Common myeloid progenitor, CD34-positive (primary cell): ENCODE data around the gene F8A1. TPM values are rescaled to one million over a fixed set of nuclear protein-coding genes. Genes with fewer than 3 reads are reported as not detected.
"Not testable (repeated sequence)": the region's sequence is repeated elsewhere in the genome, so short reads cannot be mapped to it uniquely, and the experiment has no call there.

Experiments used
- CTCF ChIA-PET: fragments of 350-600 bp; sonication (Branson Sonifier 250); formaldehyde crosslinking; loops from one replicate; lab custom pipeline; 2021; ENCODE audit warnings: antibody characterized with exemption; lab: Charles Lee
- POLR2A ChIA-PET: fragments of 350-600 bp; sonication (Branson Sonifier 250); formaldehyde crosslinking; loops from one replicate; lab custom pipeline; 2021; ENCODE audit warnings: antibody characterized with exemption; lab: Charles Lee
- DNase-seq, 3 donors: peaks; one replicate each; pipeline versions ENCODE4 v3.0.0 to v3.0.0-alpha.2; 2013
- H3K27ac ChIP-seq, 2 experiments: 1 replicate in 1 of 2; 2 replicates in 1 of 2; pipeline ENCODE4 v1.7.0; 2013; ENCODE audit warnings: inconsistent platforms in 2 of 2, low read length in 2 of 2, mild to moderate bottlenecking in 2 of 2, low read depth in 1 of 2, moderate library complexity in 1 of 2; ENCODE audit not compliant: severe bottlenecking in 2 of 2, insufficient read depth in 1 of 2, poor library complexity in 1 of 2
- H3K27me3 ChIP-seq, 5 experiments: replicated peaks in 2 of 5; 1 replicate in 3 of 5; 2 replicates in 2 of 5; pipeline versions ENCODE4 v1.6.1 to v1.7.0; 2013; ENCODE audit warnings: low read length in 4 of 5, mild to moderate bottlenecking in 2 of 5, moderate library complexity in 2 of 5, inconsistent platforms in 1 of 5; ENCODE audit not compliant: insufficient read depth in 5 of 5, control insufficient read depth in 4 of 5
- H3K36me3 ChIP-seq, 4 experiments: 1 replicate in 2 of 4; 2 replicates in 2 of 4; pipeline versions ENCODE4 v1.6.1 to v1.7.0; 2013; ENCODE audit warnings: low read length in 3 of 4, control low read depth in 1 of 4, mild to moderate bottlenecking in 1 of 4; ENCODE audit not compliant: control insufficient read depth in 4 of 4, insufficient read depth in 4 of 4
- H3K4me1 ChIP-seq, 4 experiments: 1 replicate in 3 of 4; 2 replicates in 1 of 4; pipeline versions ENCODE4 v1.6.1 to v1.7.1; 2013; ENCODE audit warnings: low read length in 3 of 4, mild to moderate bottlenecking in 3 of 4, control low read depth in 1 of 4, inconsistent platforms in 1 of 4, moderate library complexity in 1 of 4; ENCODE audit not compliant: control insufficient read depth in 4 of 4, insufficient read depth in 4 of 4; ENCODE audit errors: control extremely low read depth in 1 of 4
- H3K4me3 ChIP-seq, 7 experiments: 1 replicate in 4 of 7; 2 replicates in 3 of 7; pipeline versions ENCODE4 v1.5.1 to v1.7.0; 2013; ENCODE audit warnings: mild to moderate bottlenecking in 7 of 7, low read length in 6 of 7, moderate library complexity in 6 of 7, inconsistent platforms in 2 of 7, low read depth in 2 of 7, control low read depth in 1 of 7; ENCODE audit not compliant: insufficient read depth in 4 of 7, control insufficient read depth in 1 of 7; ENCODE audit errors: extremely low read depth in 1 of 7
- H3K9me3 ChIP-seq, 5 experiments: 1 replicate in 4 of 5; 2 replicates in 1 of 5; pipeline versions ENCODE4 v1.6.1 to v1.7.1; 2013; ENCODE audit warnings: low read length in 4 of 5, mild to moderate bottlenecking in 2 of 5, inconsistent platforms in 1 of 5, low read depth in 1 of 5, moderate library complexity in 1 of 5; ENCODE audit not compliant: control insufficient read depth in 4 of 5, insufficient read depth in 2 of 5; ENCODE audit errors: control extremely low read depth in 1 of 5
- WGBS: methylation state at CpG from one replicate; pipeline ENCODE4 v1.1.5; 2013; ENCODE audit not compliant: insufficient coverage; 5-methylcytosine and 5-hydroxymethylcytosine counted together
- polyA plus RNA-seq: library from polyadenylated mRNA; unstranded; fragments of 120-200 nt; gene quantifications from one replicate; pipeline ENCODE4 v1.2.1, GENCODE V29; 2013

Gene F8A1
- polyA plus RNA-seq, result 18.7 TPM

DNA sequence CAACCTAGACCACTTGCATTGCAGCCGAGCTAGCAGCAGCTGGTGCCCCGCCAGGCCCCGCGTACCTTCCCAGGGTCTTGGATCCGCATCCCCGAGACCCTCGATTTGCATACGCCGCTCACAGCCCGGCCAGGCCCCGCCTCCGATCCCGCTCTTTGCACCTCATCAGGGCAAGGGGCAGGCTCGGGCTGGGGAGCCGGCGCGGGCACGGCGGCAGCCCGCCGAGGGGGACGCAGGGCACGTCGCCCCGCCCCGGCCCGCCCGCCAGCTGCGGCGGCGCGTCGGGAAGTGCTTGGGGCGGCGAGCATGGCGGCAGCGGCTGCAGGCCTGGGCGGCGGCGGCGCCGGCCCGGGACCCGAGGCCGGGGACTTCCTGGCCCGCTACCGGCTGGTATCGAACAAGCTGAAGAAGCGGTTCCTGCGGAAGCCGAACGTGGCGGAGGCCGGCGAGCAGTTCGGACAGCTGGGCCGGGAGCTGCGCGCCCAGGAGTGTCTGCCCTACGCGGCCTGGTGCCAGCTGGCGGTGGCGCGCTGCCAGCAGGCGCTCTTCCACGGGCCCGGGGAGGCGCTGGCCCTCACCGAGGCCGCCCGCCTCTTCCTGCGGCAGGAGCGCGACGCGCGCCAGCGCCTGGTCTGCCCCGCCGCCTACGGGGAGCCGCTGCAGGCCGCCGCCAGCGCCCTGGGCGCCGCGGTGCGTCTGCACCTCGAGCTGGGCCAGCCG lies at the start of gene F8A1:
Gene F8A1, plus strand, starts transcription at position 287 of the 720 bp plus-strand sequence. Its CDS starts 20 bp downstream, at position 307.
- H3K4me1 ChIP-seq, H3K36me3 ChIP-seq, POLR2A ChIA-PET, H3K27ac ChIP-seq, H3K27me3 ChIP-seq, DNase-seq, H3K9me3 ChIP-seq, CTCF ChIA-PET: not testable (repeated sequence)
- peak within 1 kb of the TSS in 1 of 7 experiments; percentile 11 for H3K4me3 ChIP-seq
- WGBS, result no CpG with 5 or more reads among the region's 91 CpGs

DNA sequence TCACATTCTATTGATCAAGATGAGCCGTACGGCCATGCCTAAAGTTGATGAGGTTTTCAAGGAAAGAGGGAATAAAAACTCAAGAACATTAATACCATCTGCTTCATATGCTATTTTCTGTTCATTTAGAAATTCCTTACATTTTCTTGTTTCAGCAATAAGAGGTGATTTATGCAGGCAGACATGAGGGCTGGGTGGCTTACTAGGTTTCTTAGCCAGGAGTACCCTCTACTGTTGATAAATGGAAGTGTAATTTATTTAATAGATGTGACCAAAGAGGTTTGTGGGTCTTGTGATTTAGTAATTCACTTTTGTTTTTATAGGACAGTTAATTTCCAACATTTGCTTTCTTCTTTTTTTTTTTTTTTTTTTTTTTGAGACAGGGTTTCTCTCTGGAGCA lies 45.3 kb upstream of the F8A1 start:
- H3K36me3 ChIP-seq, result no peaks in the 10 kb centered on the region
- H3K4me1 ChIP-seq, result peaks cover 0 to 2% (median 0%) of the 10 kb centered on the region in 4 experiments
- WGBS, result no CpG with 5 or more reads among the region's 2 CpGs
- peak; percentile 55 to 80 (median 77) for DNase-seq
- no peaks in the 10 kb centered on the region for H3K27me3 ChIP-seq
- ChIA-PET POLR2A (no interaction called here), CTCF (interaction anchor here (0.8 to 1.2 kb wide), 3 partner anchors 33 to 92 kb away, joined by 3 read pairs; partner anchors contain the start of gene GAB3)
- H3K27ac ChIP-seq, result no peak overlapping the region
- H3K4me3 ChIP-seq, result no peak overlapping the region
- peaks cover 0 to 2% (median 0%) of the 10 kb centered on the region in 5 experiments for H3K9me3 ChIP-seq

- DNase-seq, result no peak
- Histone ChIP-seq H3K36me3 (no peaks in the 10 kb centered on the region), H3K27ac (no peak overlapping the region), H3K9me3 (peaks cover 0 to 3% (median 0%) of the 10 kb centered on the region in 5 experiments), H3K27me3 (no peaks in the 10 kb centered on the region), H3K4me1 (no peaks in the 10 kb centered on the region), H3K4me3 (no peak overlapping the region)
- POLR2A ChIA-PET, result no interaction called here
- WGBS, result no CpG with 5 or more reads among the region's 1 CpG
- CTCF ChIA-PET, result no interaction called here
Measured at GRCh38 chrX:154850957-154851611, 35.1 kb upstream of the F8A1 start.

GRCh38 chrX:154855256-154855655 lies 30.9 kb upstream of the F8A1 start:
- Histone ChIP-seq H3K9me3 (no peaks in the 10 kb centered on the region), H3K4me3 (no peak overlapping the region), H3K27ac (no peak overlapping the region), H3K4me1 (no peaks in the 10 kb centered on the region), H3K27me3 (no peaks in the 10 kb centered on the region), H3K36me3 (no peaks in the 10 kb centered on the region)
- CTCF ChIA-PET, result no interaction called here
- DNase-seq, result no peak
- POLR2A ChIA-PET, result no interaction called here

DNA sequence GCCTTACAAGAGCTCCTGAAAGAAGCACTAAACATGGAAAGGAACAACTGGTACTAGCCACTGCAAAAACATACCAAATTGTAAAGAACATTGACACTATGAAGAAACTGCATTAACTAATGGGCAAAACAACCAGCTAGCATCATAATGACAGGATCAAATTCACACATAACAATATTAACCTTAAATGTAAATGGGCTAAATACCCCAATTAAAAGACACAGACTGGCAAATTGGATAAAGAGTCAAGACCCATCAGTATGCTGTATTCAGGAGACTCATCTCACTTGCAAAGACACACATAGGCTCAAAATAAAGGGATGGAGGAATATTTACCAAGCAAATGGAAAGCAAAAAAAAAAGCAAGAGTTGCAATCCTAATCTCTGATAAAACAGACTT lies 17.6 kb upstream of the F8A1 start:
- POLR2A ChIA-PET, H3K4me1 ChIP-seq, H3K4me3 ChIP-seq, H3K36me3 ChIP-seq, DNase-seq, H3K27ac ChIP-seq, H3K27me3 ChIP-seq, H3K9me3 ChIP-seq, CTCF ChIA-PET: not testable (repeated sequence)

- H3K27ac ChIP-seq, result no peak overlapping the region
- no peak overlapping the region for H3K4me3 ChIP-seq
- 83% methylated on average over 2 of the region's 2 CpGs for WGBS
- ChIA-PET CTCF (no interaction called here), POLR2A (no interaction called here)
- no peaks in the 10 kb centered on the region for H3K36me3 ChIP-seq
- no peaks in the 10 kb centered on the region for H3K9me3 ChIP-seq
- no peak for DNase-seq
- no peaks in the 10 kb centered on the region for H3K4me1 ChIP-seq
- no peaks in the 10 kb centered on the region for H3K27me3 ChIP-seq
Measured at GRCh38 chrX:154873329-154873728, 12.8 kb upstream of the F8A1 start.

- H3K9me3 ChIP-seq, H3K36me3 ChIP-seq, H3K4me1 ChIP-seq, DNase-seq, H3K27ac ChIP-seq, H3K27me3 ChIP-seq, POLR2A ChIA-PET, CTCF ChIA-PET, H3K4me3 ChIP-seq: not testable (repeated sequence)
- WGBS, result no CpG with 5 or more reads among the region's 8 CpGs
Measured at GRCh38 chrX:154884069-154884468, 2.1 kb upstream of the F8A1 start.
